HG02588 (cell line): ENCODE data around the gene GCLC.

Experiments used
- ATAC-seq: cut with Tn5 transposase; IDR thresholded peaks from one replicate; pipeline ENCODE4 v1.9.1; 2021; ENCODE audit warnings: mild to moderate bottlenecking, moderate library complexity; ENCODE audit not compliant: unreplicated experiment

The GCLC gene

GRCh38 chr6:53461041-53461656 lies 83.8 kb downstream of the GCLC start:
- peak; percentile 58 for ATAC-seq

DNA sequence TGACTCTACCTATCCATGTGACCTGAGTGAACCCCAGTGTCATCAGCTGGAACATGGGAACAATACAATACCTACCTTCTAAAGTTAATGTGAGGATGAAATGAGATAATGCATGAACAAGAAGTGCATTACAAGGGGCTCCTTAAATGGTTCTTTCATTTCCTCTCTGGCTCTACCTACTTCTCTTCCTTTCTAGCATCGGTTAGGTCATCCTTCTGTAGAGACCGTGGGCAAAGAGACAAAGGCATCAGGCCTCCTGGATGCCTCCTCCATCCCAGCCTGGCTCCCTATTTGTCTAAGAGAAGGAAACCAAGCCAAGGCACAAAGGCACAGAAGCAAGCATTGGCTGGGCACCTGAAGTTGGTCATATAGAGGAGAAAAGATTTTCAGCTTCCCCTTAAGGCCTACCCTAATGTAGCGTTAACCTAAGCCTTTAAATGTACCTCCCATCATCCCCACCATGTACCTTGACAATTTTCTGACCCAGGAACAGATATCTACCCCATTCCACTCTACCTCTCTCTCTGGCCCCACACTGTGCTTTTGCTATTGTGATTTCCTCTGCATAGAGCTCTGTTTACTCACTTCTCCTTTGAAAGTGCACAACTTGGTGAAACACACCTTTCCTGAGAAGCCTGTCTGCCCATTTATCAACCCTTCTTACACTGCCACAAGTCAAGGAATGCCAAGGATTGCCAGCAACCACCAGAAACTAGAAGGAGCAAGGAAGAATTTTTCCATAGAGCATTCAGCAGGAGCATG lies 86.6 kb downstream of the GCLC start:
- ATAC-seq, result no peak

- ATAC-seq, result no peak
Observed at GRCh38 chr6:53456809-53457208, 88.1 kb downstream of the GCLC start.

GRCh38 chr6:53455678-53456077 lies 89.2 kb downstream of the GCLC start:
- ATAC-seq, result no peak

- no peak for ATAC-seq
Observed at GRCh38 chr6:53451165-53451564, 93.7 kb downstream of the GCLC start.

DNA sequence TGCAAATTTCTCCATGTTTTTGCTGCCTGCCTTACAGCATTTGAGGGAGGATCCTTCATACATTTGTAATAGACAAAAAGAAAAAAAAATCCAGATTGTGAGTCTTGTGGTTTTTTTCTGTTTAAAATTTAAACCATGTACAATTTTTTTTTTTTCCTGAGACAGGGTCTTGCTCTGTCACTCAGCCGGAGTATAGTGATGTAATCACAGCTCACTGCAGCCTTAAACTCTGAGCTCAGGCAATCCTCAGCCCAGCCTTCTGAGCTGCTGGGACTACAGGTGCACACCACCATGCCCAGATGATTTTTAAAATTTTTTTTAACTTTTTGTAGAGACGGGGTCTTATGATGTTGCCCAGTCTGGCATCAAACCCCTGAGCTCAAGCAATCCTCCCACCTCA lies 97.0 kb downstream of the GCLC start:
- no peak for ATAC-seq
